Left hindlimb (tissue), 1 donor: Measurements from ENCODE around the gene ANKRD55.
"Not testable (repeated sequence)": the region's sequence is repeated elsewhere in the genome, so short reads cannot be mapped to it uniquely, and the experiment has no call there.

Experiments used
- DNase-seq: peaks from one replicate; pipeline ENCODE4 v3.0.0-alpha.2; 2018

The ANKRD55 gene

GRCh38 chr5:56142614-56143372 lies 90.3 kb downstream of the ANKRD55 start:
- no peak for DNase-seq

- no peak for DNase-seq
Measured at GRCh38 chr5:56142233-56142613, 90.9 kb downstream of the ANKRD55 start.

GRCh38 chr5:56140073-56140472 lies 93.1 kb downstream of the ANKRD55 start:
- DNase-seq, result no peak

GRCh38 chr5:56130664-56131063 lies 102.5 kb downstream of the ANKRD55 start:
- DNase-seq, result no peak

GRCh38 chr5:56129288-56129687 lies 103.8 kb downstream of the ANKRD55 start:
- no peak for DNase-seq

GRCh38 chr5:56128113-56128512 lies 105.0 kb downstream of the ANKRD55 start:
- DNase-seq, result no peak

- DNase-seq, result no peak
Measured at GRCh38 chr5:56126487-56127179, 106.5 kb downstream of the ANKRD55 start.

GRCh38 chr5:56123531-56124243 lies 109.4 kb downstream of the ANKRD55 start:
- DNase-seq, result peak; percentile 51

GRCh38 chr5:56122360-56122985 lies 110.7 kb downstream of the ANKRD55 start:
- DNase-seq, result not testable (repeated sequence)

- DNase-seq, result no peak
Measured at GRCh38 chr5:56119050-56119449, 114.1 kb downstream of the ANKRD55 start.

GRCh38 chr5:56116599-56117141 lies 116.5 kb downstream of the ANKRD55 start:
- DNase-seq, result no peak

- no peak for DNase-seq
Measured at GRCh38 chr5:56115589-56115988, 117.5 kb downstream of the ANKRD55 start.

GRCh38 chr5:56112526-56113121 lies 120.5 kb downstream of the ANKRD55 start:
- DNase-seq, result no peak

GRCh38 chr5:56111404-56111781 lies 121.7 kb downstream of the ANKRD55 start:
- no peak for DNase-seq

GRCh38 chr5:56110646-56111403 lies 122.3 kb downstream of the ANKRD55 start:
- no peak for DNase-seq

- no peak for DNase-seq
Measured at GRCh38 chr5:56108246-56108645, 124.9 kb downstream of the ANKRD55 start.

GRCh38 chr5:56106837-56107236 lies 126.3 kb downstream of the ANKRD55 start:
- DNase-seq, result no peak

- no peak for DNase-seq
Measured at GRCh38 chr5:56105511-56106291, 127.4 kb downstream of the ANKRD55 start.

- no peak for DNase-seq
Measured at GRCh38 chr5:56102889-56103288, 130.2 kb downstream of the ANKRD55 start.

- not testable (repeated sequence) for DNase-seq
Measured at GRCh38 chr5:56102207-56102606, 130.9 kb downstream of the ANKRD55 start.

GRCh38 chr5:56101180-56101579 lies 131.9 kb downstream of the ANKRD55 start:
- DNase-seq, result no peak
